Ovary (tissue), 9 donors: Measurements from ENCODE around the gene DYRK1B. TPM values are rescaled to one million over a fixed set of nuclear protein-coding genes. Genes with fewer than 3 reads are reported as not detected.

Experiments used
- DNase-seq, 5 donors: peaks; one replicate each; pipeline ENCODE4 v3.0.0-alpha.2; 2019 to 2020
- H3K27ac ChIP-seq, 2 donors: fragments of 200-600 bp; one replicate each; pipeline versions ENCODE4 v1.5.1 to v1.8.0; 2019 to 2022
- H3K27me3 ChIP-seq: fragments of 200-600 bp; one replicate; pipeline ENCODE4 v1.8.0; 2022
- H3K36me3 ChIP-seq: fragments of 200-600 bp; sonication (generic); one replicate; pipeline ENCODE4 v1.5.1; 2019
- H3K4me1 ChIP-seq: one replicate; pipeline ENCODE4 v1.8.1; 2013; ENCODE audit warnings: mild to moderate bottlenecking, moderate library complexity; ENCODE audit not compliant: insufficient read depth
- H3K4me3 ChIP-seq: fragments of 200-600 bp; sonication (generic); one replicate; pipeline ENCODE4 v1.5.1; 2017
- H3K9me3 ChIP-seq, 2 donors: fragments of 200-600 bp in 1 of 2; sonication (generic) in 1 of 2; one replicate each; pipeline versions ENCODE4 v1.5.1 to v1.8.1; 2013 to 2019; ENCODE audit warnings: mild to moderate bottlenecking in 1 of 2, moderate library complexity in 1 of 2
- EP300 ChIP-seq: sonication (generic); formaldehyde crosslinking; IDR thresholded peaks from one replicate; pipeline ENCODE4 v1.6.1; 2017; ENCODE audit warnings: antibody characterized with exemption
- POLR2A ChIP-seq: fragments of 450-650 bp; IDR thresholded peaks from one replicate; pipeline ENCODE4 v1.6.1; 2017; ENCODE audit warnings: antibody characterized with exemption, mild to moderate bottlenecking, moderate library complexity
- WGBS, 3 donors: extraction: QIAGEN DNeasy Blood & Tissue Kit in 1 of 3; methylation state at CpG; one replicate each; pipeline versions ENCODE4 v1.1.5 to v1.1.7; 2013 to 2017; 5-methylcytosine and 5-hydroxymethylcytosine counted together
- intact Hi-C, 4 donors: fragments of 100-400 bp; cut with DNase I; formaldehyde crosslinking; loops; one replicate each; pipeline versions ENCODE4 v1.11.0 to v1.15.1; 2022 to 2023
- polyA plus RNA-seq, 2 donors: library from polyadenylated mRNA; stranded (reverse); fragments of 200-250 nt in 1 of 2; fragments of 350-450 nt in 1 of 2; fragmentation: Illumina TruSeq in 1 of 2; extraction: RNeasy Lipid Tissue Mini Kit (QIAGEN cat#74804) in 1 of 2; gene quantifications; one replicate each; pipeline ENCODE4 v1.2.3, GENCODE V29; 2013 to 2014
- total RNA-seq, 7 donors: library from RNA; depleted of rRNA in 2 of 7; stranded (reverse); fragments of >200 nt in 2 of 7; fragmentation: NEBNext Ultra II Directional in 3 of 7; extraction: Animal tissue kit (Norgen Biotek cat#: 25700) in 3 of 7; gene quantifications; one replicate each; pipeline versions ENCODE4 v1.1.0 to v1.2.4, GENCODE V29; 2016 to 2023
- TF ChIP-seq, protein P1 (sequence below), 3 donors: fragments of 450-650 bp in 2 of 3; fragments of 200-600 bp in 1 of 3; IDR thresholded peaks; one replicate each; pipeline versions ENCODE4 v1.5.1 to v1.8.0; 2016 to 2022; ENCODE audit warnings: antibody characterized with exemption in 3 of 3, mild to moderate bottlenecking in 1 of 3
- donor health status: DM: no; HTN: no; CAD: no; lungs with moderate emphysema.
- donor health status: DM: no; HTN: no; CAD: no.
- donor health status: Bipolar disorder and iron deficiency.
- donor health status: DM: yes; HTN: yes; CAD: no.
- donor health status: DM: no; HTN: no; CAD: no.
- donor health status: DM: yes; HTN: yes; CAD: no.

Gene DYRK1B
- total and polyA plus RNA-seq, 9 donors: 10.1 to 31.0 (median 16.2) TPM

DNA sequence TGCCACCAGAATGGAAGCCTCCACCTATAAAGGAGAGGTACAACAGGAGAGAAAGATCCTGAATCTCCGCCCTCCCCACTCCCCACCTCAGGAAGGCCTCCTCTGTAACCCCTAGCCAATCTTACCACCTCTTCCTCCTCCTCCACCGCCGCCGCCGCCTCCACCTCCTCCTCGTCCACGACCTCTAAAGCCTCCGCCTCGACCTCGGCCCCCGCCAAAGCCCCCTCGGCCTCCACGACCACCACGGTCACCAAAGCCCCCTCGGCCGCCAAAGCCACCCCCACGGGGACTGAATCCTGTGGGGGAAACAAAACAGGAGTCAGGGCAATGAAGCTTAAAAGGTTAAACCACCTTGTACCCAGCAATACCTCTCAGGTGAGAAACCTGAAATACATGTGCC, 6.5 kb upstream of the DYRK1B start:
- peaks cover 4% of the 10 kb centered on the region for H3K4me1 ChIP-seq
- intact Hi-C loops: loop anchor here in 2 of 4 donors (10.0 kb wide), 1 partner anchor 286 kb away; no protein-coding TSS in a partner anchor
- H3K4me3 ChIP-seq: no peak overlapping the region
- no peak overlapping the region for H3K27ac ChIP-seq
- WGBS, 3 donors: 80 to 87% (median 83%) methylated on average over 17 of the region's 17 CpGs
- no peaks in the 10 kb centered on the region for H3K27me3 ChIP-seq
- H3K36me3 ChIP-seq: no peaks in the 10 kb centered on the region
- H3K9me3 ChIP-seq: no peaks in the 10 kb centered on the region
- no peak for DNase-seq
- TF ChIP-seq EP300 (no peak), POLR2A (no peak)
- TF ChIP-seq, protein P1, sequence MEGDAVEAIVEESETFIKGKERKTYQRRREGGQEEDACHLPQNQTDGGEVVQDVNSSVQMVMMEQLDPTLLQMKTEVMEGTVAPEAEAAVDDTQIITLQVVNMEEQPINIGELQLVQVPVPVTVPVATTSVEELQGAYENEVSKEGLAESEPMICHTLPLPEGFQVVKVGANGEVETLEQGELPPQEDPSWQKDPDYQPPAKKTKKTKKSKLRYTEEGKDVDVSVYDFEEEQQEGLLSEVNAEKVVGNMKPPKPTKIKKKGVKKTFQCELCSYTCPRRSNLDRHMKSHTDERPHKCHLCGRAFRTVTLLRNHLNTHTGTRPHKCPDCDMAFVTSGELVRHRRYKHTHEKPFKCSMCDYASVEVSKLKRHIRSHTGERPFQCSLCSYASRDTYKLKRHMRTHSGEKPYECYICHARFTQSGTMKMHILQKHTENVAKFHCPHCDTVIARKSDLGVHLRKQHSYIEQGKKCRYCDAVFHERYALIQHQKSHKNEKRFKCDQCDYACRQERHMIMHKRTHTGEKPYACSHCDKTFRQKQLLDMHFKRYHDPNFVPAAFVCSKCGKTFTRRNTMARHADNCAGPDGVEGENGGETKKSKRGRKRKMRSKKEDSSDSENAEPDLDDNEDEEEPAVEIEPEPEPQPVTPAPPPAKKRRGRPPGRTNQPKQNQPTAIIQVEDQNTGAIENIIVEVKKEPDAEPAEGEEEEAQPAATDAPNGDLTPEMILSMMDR (IDR thresholded peaks at IDR 0.05): no peak

DNA sequence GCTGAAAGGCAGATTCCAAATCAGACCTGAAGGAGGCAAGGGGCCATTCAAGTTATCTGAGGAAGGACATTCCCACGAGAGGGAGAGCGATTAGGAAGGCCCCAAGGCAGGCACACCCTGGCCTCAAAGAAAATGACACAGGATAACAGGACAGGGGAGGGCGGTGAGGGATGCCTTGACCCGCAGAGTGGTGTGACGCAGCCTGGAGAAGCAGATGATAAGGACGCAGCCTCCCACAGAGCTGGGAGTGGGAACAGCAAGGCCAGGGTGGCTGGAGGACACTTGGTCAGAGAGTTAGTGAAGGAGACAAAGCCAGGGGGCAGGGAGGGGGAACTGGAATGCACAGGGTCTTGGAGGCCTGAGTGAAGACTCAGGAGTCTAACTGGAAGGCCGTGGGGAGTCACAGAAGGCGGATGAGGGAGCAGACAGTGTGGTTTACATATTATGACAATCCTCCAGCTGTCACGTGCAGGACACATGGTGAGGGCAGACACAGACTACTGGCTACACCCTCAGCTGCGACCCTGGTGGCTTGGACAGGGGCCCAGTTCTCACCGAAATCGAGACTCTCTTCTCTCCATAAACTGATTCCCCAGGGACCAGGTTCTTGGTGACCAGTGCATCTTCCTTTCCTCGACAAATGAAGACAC, 5.8 kb upstream of the DYRK1B start:
- H3K27me3 ChIP-seq: no peaks in the 10 kb centered on the region
- no peaks in the 10 kb centered on the region for H3K9me3 ChIP-seq
- no peaks in the 10 kb centered on the region for H3K36me3 ChIP-seq
- WGBS, 3 donors: 33 to 61% (median 45%) methylated on average over 13 of the region's 13 CpGs
- TF ChIP-seq, protein P1 (IDR thresholded peaks at IDR 0.05): no peak
- TF ChIP-seq EP300 (no peak), POLR2A (no peak)
- intact Hi-C loops: loop anchor here in 2 of 4 donors (10.0 kb wide), 1 partner anchor 285 kb away; no protein-coding TSS in a partner anchor
- H3K4me1 ChIP-seq: peaks cover 2% of the 10 kb centered on the region
- DNase-seq: peak in 1 of 5 donors; percentile 55
- no peak overlapping the region for H3K27ac ChIP-seq
- no peak overlapping the region for H3K4me3 ChIP-seq

DNA sequence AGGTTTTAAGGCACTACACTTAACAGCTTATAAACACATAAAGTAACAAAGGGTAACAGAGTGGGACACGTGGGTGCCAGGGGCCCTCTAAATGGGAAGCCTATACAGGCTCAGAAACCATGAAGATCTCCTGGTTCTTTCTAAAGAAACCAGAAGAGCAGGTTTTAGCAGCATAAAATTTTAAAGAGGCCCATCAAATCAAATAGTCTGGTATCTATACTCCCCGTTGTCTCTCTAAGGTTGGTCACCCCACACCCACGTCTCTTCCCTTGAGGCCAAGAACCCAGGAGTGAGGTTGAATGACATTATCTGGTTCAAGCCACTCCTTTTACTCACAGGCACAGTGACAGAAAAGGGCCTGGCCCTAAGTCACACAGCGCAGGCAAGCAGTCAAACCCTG, 4.6 kb upstream of the DYRK1B start:
- no peaks in the 10 kb centered on the region for H3K27me3 ChIP-seq
- no peaks in the 10 kb centered on the region for H3K9me3 ChIP-seq
- no peak overlapping the region for H3K27ac ChIP-seq
- intact Hi-C loops: no loop called here
- no peaks in the 10 kb centered on the region for H3K36me3 ChIP-seq
- H3K4me3 ChIP-seq: no peak overlapping the region
- peaks cover 4% of the 10 kb centered on the region for H3K4me1 ChIP-seq
- TF ChIP-seq, protein P1 (IDR thresholded peaks at IDR 0.05): no peak
- TF ChIP-seq EP300: no peak
- WGBS, 3 donors: 86 to 96% (median 88%) methylated on average over 4 of the region's 4 CpGs
- no peak for DNase-seq

DNA sequence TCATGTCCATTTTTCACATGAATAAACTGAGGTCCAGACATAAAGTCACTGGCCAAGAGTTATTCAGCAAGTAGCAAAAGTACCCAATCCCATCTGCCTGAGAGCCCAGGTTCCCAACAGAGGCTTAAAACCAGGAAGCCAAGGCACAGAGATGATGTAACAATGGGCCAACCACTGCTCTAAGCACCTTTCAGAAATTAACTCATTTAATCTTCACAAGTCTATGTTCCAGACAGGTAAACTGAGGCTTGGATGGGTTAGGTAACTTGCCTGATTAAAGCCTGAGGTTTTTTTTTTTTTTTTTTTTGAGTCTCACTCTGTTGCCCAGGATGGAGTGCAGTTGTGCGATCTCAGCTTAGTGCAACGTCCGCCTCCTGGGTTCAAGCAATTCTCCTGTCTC, 4.0 kb upstream of the DYRK1B start:
- H3K27me3 ChIP-seq: no peaks in the 10 kb centered on the region

More for the DNA sequence above, 4.0 kb upstream of the DYRK1B start:
- H3K36me3 ChIP-seq: no peaks in the 10 kb centered on the region
- peaks cover 4% of the 10 kb centered on the region for H3K4me1 ChIP-seq
- H3K4me3 ChIP-seq: no peak overlapping the region
- H3K27ac ChIP-seq: no peak overlapping the region
- TF ChIP-seq POLR2A (no peak), EP300 (no peak)
- TF ChIP-seq, protein P1 (IDR thresholded peaks at IDR 0.05): no peak
- WGBS, 3 donors: 77 to 99% (median 86%) methylated on average over 3 of the region's 3 CpGs
- H3K9me3 ChIP-seq: no peaks in the 10 kb centered on the region
- intact Hi-C loops: no loop called here
- DNase-seq: no peak
